Fibroblast of villous mesenchyme (primary cell): ENCODE data around the gene CCDC126. TPM values are rescaled to one million over a fixed set of nuclear protein-coding genes. Genes with fewer than 3 reads are reported as not detected.

Experiments
- DNase-seq: peaks from one replicate; pipeline ENCODE4 v3.0.0-alpha.2; 2010; ENCODE audit warnings: low read depth
- H3K4me3 ChIP-seq: 2 replicates; pipeline ENCODE4 v1.5.1; 2011; ENCODE audit warnings: low read depth, mild to moderate bottlenecking, low read length
- total RNA-seq: library from RNA; depleted of rRNA; stranded (reverse); fragments of >200 nt; gene quantifications from 2 replicates; pipeline ENCODE4 v1.2.3, GENCODE V29; 2012
- TF ChIP-seq, protein P1 (sequence below): IDR thresholded peaks from 2 replicates; pipeline ENCODE4 v1.5.1; 2012; ENCODE audit warnings: low read depth, mild to moderate bottlenecking, low read length; ENCODE audit not compliant: insufficient read depth

Gene CCDC126
- total RNA-seq, 1 donor = 15.5 TPM

GRCh38 chr7:23655433-23655832 lies 58.3 kb downstream of the CCDC126 start:
- DNase-seq = no peak
- TF ChIP-seq, protein P1, sequence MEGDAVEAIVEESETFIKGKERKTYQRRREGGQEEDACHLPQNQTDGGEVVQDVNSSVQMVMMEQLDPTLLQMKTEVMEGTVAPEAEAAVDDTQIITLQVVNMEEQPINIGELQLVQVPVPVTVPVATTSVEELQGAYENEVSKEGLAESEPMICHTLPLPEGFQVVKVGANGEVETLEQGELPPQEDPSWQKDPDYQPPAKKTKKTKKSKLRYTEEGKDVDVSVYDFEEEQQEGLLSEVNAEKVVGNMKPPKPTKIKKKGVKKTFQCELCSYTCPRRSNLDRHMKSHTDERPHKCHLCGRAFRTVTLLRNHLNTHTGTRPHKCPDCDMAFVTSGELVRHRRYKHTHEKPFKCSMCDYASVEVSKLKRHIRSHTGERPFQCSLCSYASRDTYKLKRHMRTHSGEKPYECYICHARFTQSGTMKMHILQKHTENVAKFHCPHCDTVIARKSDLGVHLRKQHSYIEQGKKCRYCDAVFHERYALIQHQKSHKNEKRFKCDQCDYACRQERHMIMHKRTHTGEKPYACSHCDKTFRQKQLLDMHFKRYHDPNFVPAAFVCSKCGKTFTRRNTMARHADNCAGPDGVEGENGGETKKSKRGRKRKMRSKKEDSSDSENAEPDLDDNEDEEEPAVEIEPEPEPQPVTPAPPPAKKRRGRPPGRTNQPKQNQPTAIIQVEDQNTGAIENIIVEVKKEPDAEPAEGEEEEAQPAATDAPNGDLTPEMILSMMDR = no peak
- no peak overlapping the region for H3K4me3 ChIP-seq

- TF ChIP-seq, protein P1 = no peak
- no peak overlapping the region for H3K4me3 ChIP-seq
- no peak for DNase-seq
These were observed 61.7 kb downstream of the CCDC126 start for GRCh38 chr7:23658831-23659427.

GRCh38 chr7:23661385-23661784 lies 64.2 kb downstream of the CCDC126 start:
- no peak for DNase-seq
- no peak overlapping the region for H3K4me3 ChIP-seq
- TF ChIP-seq, protein P1 = no peak

DNA sequence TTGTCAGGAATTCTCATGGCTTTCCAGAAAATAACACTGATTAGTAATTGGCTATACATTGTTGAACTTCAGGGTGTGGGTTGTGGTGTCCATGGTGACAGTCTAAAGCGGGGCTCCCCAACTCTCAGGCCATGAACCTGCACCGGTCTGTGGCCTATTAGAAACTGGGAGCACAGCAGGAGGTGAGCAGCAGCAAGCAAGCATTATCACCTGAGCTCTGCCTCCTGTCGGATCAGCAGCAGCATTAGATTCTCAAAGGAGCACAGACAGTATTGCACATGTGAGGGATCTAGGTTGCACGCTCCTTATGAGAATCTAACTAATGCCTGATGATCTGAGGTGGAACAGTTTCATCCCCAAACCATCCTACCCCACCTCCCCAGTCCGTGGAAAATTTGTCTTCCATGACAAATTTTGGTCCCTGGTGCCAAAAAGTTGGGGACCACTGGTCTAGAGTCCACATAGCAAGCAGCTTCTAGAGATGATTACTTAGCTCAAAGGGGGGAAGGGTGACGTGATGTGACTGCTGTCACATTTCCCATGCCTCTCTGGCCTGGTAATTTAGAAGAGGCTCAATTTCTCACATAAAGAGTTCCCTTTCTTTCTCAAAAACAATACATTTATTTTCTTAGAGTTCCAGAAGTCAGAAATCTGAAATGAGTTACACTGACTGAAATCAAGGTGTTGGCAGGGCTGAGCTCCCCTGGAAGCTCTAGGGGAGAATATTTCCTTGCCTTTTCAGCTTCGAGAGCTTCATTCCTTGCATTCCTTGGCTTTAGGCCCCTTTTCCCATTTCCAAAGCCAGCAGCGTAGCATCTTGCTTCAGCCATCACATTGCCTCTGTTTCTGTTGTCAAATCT lies 65.2 kb downstream of the CCDC126 start:
- TF ChIP-seq, protein P1 = no peak
- no peak for DNase-seq

GRCh38 chr7:23662984-23663313 lies 65.8 kb downstream of the CCDC126 start:
- DNase-seq = no peak
- TF ChIP-seq, protein P1 = no peak
- no peak overlapping the region for H3K4me3 ChIP-seq

More for the DNA sequence above, 65.2 kb downstream of the CCDC126 start:
- no peak overlapping the region for H3K4me3 ChIP-seq

DNA sequence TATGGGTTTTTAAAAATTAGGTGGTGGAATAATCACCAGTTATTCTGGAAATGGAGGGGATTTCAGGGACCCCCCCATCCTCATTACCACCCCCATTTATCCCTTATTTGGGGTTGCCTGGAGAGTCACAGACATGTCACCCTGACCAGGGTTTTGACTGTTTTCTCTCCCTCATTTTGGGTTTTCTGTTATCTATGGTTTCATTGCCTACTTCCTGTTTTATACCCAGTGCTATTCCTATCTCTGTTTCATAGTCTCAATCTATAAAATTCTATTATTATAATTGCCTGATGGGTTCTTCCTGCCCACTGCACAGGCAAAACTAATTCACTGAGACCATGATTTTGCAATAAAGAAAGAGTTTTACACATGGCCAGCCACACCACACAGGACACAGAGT lies 66.9 kb downstream of the CCDC126 start:
- no peak for DNase-seq
- TF ChIP-seq, protein P1 = no peak
- H3K4me3 ChIP-seq = no peak overlapping the region
